ENCODE data around the gene LASP1NB.
"Not testable (repeated sequence)": the region's sequence is repeated elsewhere in the genome, so short reads cannot be mapped to it uniquely, and the experiment has no call there.

LASP1NB gene

DNA sequence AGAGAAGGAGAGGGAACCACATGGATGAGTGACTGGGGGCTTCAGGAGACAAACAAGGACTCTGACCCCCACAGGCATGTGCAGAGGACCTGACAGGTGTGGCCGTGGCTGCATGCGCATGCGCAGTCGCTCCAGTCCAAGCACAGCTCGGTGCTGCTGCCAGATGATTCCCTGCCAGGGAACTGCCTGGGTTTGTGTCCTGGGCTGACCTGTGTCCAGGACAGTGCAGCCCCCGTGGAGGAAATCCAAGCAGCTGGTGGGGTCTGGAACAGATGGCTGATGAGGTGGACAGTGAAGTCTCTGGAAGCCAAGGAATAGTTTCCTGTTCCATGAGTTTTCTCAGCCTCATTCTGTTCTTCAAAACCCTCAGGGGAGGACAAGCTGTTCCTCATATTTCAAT lies 28.2 kb upstream of the LASP1NB start:
- DNase-seq (ENCODE audit: low spot score): no peak

DNA sequence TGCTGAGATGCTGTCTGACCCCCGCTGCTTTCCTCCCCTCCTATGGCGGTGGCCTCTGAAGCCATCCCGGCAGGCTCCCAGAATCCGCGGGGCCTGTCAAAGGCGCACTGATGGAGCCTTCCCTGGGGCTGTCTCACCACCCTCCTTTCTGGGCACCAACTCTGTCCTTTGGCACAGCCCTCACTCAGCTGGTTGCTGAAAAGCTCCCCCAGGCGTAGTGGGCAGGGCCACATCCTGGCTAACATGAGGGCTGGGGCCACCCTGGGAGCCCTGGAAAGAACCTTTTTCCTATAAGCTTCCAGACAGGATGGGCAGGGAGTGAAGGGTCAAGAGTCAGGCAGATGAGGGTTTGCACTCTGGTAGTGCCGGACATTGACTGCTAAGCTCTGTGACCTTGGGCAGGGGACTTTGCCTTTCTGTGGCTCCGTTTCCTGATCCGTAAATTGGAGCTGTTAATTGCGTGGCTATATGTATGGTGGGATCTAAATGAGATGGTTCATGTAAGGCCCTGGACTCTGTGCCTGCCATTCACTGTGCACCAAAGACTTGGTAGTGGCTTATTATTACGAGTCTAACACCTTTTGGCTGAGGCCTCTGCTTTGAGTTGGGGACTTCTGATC lies 27.6 kb upstream of the LASP1NB start:
- DNase-seq (ENCODE audit: low spot score): no peak

DNA sequence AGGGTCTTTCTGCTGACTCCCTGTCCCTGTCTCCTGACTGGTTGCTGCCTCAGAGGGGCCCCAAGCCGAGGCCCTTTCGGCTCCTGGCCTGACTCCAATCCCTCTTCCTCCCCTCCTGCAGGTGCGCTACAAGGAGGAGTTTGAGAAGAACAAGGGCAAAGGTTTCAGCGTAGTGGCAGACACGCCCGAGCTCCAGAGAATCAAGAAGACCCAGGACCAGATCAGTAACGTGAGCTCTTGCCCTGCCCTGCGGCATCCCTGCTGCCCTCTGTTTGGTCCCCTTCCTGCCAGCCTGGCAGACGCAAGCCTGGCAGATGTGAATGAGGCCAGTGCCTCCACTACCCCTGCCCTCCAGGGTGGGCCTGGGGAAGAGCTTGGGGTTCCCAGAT lies 27.1 kb upstream of the LASP1NB start:
- no peak for DNase-seq (ENCODE audit: low spot score)

DNA sequence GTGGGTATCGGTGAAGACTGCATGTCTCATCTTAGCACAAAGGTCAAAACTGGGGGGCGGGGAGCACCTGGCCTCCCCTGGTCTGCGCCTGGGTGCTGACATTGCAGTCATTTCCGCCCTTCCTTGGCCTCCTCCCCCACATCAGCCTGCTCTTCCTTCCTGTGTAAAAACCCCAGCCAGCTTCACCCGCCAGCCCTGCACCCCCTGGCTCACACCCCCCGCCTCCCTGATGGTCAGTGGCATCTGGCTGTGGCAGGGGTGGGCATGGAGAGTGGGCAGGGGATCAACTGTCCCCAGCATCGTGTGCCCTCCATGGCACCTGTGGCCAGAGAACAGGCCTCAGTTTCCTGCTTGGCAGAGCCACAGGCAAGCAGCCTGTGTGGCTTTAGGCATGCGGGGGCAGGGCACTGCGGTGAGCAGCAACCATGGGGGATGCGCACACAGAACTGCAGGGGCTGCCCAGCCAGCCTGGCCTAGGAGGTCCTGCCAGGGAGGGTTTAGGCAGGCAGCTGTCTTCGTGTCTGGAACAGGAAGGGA lies 26.5 kb upstream of the LASP1NB start:
- no peak for DNase-seq (ENCODE audit: low spot score)

DNA sequence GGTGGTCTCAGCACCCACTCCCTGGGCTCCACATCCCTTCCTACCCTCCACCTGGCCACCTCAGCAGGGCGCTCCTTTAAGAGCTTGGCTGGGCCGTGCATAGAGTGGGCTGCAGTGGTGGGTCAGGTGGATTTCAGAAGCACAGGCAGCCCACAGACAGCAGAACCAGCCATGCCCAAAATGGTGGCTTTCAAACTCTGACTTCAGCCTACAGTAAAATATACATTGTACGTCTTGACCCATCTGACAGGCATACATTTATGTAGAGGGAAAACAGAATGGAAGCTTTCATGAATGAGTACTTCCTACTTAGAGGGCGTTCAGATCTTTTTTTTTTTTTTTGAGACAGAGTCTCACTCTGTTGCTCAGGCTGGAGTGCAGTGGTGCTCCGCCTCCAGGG lies 26.0 kb upstream of the LASP1NB start:
- DNase-seq (ENCODE audit: low spot score): no peak

DNA sequence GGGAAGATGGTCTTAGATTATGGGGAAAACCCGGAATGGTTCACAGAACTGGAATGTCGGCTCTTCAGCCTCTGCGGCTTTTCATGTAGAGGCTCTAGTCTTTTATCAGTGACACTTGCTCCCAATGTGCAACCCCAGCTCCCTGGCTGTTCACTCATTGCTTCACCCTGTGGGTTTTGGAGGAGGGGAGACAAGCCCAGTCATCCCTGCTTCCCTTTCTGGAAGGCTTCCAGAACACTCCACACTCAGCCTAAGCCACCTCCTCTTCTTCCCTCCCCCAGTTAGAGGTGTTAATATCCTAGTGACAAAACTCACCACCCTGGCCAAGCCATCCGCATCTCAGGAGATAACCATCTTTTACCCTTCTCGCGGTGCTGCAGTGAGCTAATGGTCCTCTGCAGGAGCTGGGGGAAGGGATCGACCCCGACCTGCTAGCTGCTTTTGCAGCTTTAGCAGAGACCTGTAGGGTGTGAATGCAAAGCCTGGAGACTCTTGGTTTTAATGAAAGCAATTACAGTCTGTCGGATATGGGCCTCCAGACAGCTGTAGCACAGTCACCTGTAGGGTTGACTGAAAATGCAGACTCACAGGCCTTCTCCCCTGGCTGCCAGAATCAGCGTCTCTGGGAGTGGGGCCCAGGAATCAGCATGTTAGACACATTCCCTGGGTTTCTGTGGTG lies 24.3 kb upstream of the LASP1NB start:
- peak; percentile 92 for DNase-seq (ENCODE audit: low spot score)

DNA sequence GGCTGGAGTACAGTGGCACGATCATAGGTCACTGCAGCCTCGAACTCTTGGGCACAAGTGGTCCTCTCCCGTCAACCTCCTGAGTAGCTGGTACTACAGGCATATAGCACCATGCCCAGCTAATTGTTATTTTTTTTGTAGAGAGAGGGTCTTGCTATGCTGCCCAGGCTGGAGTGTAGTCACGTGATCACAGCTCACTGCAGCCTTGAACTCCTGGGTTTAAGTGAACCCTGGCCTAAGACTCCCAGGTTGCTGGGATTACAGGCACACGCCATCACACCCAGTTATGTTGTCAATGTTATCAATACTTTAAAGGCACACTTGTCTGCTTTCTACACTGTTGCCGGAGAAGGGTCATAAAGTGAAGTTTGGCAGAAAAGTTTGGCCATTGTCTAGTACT lies 22.0 kb upstream of the LASP1NB start:
- DNase-seq (ENCODE audit: low spot score): no peak

DNA sequence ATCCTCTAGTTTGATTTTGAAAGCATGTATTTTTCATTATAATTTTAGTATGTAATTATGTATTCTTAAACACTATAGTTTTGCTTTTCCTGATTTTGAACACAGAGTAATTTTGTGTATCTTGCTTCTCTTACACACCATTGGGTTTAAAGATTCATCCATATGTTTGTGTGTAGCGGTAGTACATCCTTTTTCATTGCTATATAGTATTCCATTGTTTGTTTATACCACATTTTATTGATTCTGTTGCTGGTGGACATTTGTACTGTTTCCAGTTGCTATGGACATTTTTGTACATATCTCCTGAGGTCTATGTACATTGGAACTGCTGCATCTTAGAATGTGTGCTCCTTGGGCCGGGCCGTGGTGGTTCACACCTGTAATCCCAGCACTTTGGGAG lies 20.5 kb upstream of the LASP1NB start:
- DNase-seq (ENCODE audit: low spot score): no peak

DNA sequence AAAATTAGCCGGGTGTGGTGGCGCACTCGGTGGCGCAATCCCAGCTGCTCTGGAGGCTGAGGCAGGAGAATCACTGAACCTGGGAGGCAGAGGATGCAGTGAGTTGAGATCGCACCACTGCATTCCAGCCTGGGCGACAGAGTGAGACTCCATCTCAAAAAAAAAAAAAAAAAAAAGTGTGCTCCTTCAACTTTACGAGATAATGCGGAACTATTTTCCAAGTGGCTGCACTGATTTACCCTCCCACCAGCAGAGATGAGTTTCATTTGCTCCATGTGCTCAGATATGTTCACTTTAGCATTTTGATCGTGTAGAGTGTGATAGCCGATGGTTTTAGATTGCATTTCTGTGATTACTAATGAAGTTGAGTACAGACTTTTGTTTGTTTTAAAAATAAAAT lies 20.0 kb upstream of the LASP1NB start:
- no peak for DNase-seq (ENCODE audit: low spot score)

- no peak for DNase-seq (ENCODE audit: low spot score)
Observed at GRCh38 chr17:38906460-38907228, 18.8 kb upstream of the LASP1NB start.

GRCh38 chr17:38907930-38908675 lies 17.3 kb upstream of the LASP1NB start:
- no peak for DNase-seq (ENCODE audit: low spot score)

- no peak for DNase-seq (ENCODE audit: low spot score)
Observed at GRCh38 chr17:38908676-38909181, 16.7 kb upstream of the LASP1NB start.

- no peak for DNase-seq (ENCODE audit: low spot score)
Observed at GRCh38 chr17:38910325-38910724, 15.1 kb upstream of the LASP1NB start.

- no peak for DNase-seq (ENCODE audit: low spot score)
Observed at GRCh38 chr17:38911081-38911730, 14.2 kb upstream of the LASP1NB start.

GRCh38 chr17:38911731-38912081 lies 13.7 kb upstream of the LASP1NB start:
- not testable (repeated sequence) for DNase-seq (ENCODE audit: low spot score)

- DNase-seq (ENCODE audit: low spot score): no peak
Observed at GRCh38 chr17:38912221-38912813, 13.1 kb upstream of the LASP1NB start.

DNA sequence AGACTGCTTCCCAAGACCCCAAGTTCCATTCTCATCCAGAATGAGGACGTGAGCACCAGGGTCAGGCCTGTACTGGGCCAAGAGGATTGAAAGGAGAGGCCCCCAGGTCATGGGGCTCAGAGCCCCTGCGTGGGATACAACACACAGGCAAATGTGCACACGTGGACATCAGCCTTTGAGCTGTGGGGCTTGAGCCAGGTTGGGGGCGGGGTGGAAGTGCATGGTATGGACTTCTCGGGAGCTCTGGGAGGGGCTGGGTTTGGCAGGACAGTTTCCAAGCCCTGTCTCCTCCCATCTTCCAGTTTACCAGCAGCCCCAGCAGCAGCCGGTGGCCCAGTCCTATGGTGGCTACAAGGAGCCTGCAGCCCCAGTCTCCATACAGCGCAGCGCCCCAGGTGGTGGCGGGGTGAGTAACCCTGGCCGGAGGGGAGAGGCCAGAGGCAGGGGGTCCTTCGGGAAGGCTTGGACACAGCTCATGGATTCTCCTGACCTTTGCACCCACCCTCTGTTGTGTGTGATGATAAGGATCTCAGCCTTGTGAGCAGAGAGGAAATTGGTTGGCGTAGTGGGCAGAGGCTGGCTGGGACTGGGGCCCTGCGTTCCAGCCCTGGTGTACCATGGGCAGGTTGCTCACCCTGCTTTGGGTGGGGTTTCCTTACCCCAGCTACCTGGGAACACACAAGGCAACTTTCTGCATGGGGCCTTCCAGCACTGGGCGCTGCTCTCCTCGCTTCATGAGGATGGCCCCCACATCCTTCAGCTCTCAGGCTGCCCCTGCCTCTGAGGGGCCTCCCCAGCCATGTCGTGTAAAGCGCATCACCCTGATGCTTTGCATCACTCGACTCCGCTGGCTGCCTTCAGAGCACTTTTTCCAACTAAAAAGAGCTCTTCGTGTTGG lies 10.4 kb upstream of the LASP1NB start:
- DNase-seq (ENCODE audit: low spot score): no peak

DNA sequence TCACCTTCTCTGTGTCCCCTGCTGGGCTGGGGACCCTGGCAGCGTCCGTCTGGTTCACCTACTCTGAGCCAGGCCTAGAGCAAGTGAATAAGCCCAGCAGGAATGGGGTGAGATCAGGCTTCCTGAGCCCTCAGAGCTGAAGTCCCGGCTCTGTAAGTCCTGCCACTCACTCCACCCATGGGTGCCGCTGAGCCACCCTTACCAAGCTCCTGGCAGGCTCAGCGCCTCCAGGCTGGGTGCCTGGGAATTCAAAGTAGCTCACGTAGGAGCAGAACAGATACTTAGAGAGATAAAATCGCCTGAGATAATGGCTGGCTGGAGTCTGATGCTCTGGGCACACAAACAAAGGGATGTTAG lies 9.8 kb upstream of the LASP1NB start:
- no peak for DNase-seq (ENCODE audit: low spot score)

GRCh38 chr17:38916771-38917170 lies 8.6 kb upstream of the LASP1NB start:
- no peak for DNase-seq (ENCODE audit: low spot score)

DNA sequence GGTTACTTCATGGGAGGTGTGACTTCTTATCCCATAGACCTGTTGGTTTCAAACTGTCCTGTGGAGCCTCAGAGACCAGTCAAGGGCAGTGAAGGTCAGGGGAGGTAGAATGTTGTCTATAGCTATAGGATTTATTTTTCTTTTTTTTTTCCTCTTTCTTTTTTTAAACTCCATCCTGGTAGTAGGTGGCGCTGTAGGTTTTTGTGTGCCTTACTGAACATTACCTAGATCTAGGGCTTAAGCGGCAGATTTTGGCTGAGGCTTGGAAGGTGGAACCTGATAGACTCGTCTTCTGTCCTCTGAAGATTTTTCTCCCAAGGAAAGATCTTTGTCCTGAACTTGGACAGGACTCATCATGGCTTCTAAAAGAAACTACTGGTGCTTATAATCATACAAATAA lies 8.2 kb upstream of the LASP1NB start:
- no peak for DNase-seq (ENCODE audit: low spot score)

Measured in AG08396 (cell line).